GM15510 (cell line): Measurements from ENCODE around the gene KRTAP10-2.

Source experiments
- POLR2A ChIP-seq: IDR thresholded peaks from 3 replicates; pipeline ENCODE4 v1.6.1; 2011; ENCODE audit warnings: borderline replicate concordance; ENCODE audit not compliant: insufficient read length; ENCODE audit errors: extremely low read depth

Gene KRTAP10-2

DNA sequence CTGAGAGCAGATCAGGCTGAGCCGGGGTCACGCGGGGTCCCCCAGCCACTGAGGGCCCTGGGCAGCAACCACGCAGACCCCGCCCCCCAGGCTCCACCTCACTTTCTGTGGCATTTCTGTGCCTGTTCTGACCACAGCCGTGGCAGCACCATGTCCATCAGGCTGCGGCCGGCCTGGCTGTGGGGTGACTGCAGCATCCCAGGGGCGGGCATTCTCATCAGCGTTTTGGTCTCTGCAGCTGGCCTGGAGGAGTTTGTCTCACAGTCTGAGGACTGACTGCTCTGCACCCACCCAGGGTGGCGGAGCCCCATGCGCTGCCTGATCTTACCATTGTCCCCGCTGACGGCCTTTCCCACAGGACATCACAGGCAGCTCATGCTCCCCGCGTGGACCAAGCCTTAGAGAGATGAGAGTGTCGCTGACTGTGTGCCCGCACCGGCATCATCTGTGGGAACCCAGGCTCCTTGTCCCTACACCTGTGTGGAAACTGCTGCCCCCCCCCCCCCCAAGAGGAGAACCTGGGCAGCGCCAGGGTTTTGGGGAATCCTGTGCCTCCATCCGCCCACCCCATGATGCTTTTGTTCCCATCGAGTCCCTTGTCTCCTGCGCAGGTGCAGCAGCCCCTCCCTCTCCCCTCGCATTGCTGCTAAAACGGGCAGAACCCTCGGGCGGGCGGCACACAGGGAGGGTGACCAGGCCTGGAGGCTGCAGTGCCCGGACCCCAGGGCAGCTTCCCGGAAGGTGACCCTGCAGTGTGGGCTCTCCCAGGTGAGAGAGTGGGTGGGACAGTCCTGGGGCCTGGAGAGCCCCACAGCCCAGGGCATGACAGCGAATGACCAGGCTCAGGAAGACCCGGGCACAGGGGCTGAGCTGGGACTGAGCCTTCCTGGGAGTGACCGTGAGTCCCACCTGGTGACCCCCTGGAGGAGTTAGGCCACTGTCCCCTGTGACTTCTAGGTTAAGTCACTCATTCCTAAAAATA, 13.1 kb downstream of the KRTAP10-2 start:
- no peak for TF ChIP-seq POLR2A

- no peak for TF ChIP-seq POLR2A
These were observed 15.3 kb downstream of the KRTAP10-2 start for GRCh38 chr21:44535963-44536362.

GRCh38 chr21:44534688-44535087, 16.6 kb downstream of the KRTAP10-2 start:
- no peak for TF ChIP-seq POLR2A

GRCh38 chr21:44533891-44534627, 17.2 kb downstream of the KRTAP10-2 start:
- TF ChIP-seq POLR2A = no peak

GRCh38 chr21:44533121-44533890, 18.0 kb downstream of the KRTAP10-2 start:
- no peak for TF ChIP-seq POLR2A

DNA sequence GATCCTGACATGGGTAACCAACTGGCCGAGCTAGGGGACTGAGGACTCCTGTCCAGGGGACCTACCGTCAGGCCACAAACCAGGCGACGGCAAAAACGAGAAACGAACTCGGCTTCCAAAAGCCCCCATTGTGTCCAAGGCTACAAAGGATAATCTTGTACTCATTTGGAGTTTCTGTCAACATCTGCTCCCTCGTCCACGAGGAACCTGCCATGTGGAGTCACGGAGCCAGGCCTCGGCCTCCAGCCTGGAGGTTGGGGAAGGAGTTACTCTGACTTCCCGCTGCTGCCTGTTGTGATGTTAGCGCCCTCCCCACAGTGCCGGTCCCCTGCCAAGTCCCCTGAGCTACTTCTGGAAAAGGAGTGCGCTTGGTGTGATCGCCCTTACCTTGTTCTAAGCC, 18.6 kb downstream of the KRTAP10-2 start:
- no peak for TF ChIP-seq POLR2A

GRCh38 chr21:44531606-44532564, 19.4 kb downstream of the KRTAP10-2 start:
- no peak for TF ChIP-seq POLR2A

DNA sequence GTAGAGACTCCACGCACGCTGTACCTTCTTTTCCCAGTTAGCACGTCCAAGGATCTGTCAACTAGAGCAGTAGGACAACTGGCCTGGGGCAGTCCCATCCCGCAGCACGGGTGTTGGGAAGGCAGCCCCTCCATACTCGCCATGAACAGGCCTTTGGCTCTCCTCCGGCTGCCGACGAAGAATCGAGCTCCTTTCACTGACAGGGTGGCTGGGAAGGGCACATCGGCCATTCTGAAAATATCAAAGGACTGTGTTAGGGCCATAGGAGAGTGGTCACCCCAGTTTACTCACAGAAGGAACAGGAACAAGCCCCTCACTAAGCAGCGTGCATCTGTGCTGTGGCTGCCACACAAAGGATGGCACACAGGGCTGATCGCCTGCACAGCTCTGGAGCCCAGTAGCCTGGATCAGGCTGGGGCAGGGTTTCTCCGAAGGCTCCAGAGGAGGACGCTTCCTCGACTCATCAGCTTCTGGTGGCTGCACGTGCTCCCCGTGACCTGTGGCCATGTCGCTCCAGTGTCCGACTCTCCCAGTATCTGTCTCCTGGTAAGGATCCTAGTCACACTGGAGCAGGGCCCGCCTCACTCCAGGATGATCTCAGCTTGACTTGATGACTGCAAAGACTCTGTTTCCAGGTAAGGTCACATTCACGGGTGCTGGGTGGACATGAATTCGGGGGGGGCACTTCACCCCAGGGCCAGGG, 20.3 kb downstream of the KRTAP10-2 start:
- no peak for TF ChIP-seq POLR2A

DNA sequence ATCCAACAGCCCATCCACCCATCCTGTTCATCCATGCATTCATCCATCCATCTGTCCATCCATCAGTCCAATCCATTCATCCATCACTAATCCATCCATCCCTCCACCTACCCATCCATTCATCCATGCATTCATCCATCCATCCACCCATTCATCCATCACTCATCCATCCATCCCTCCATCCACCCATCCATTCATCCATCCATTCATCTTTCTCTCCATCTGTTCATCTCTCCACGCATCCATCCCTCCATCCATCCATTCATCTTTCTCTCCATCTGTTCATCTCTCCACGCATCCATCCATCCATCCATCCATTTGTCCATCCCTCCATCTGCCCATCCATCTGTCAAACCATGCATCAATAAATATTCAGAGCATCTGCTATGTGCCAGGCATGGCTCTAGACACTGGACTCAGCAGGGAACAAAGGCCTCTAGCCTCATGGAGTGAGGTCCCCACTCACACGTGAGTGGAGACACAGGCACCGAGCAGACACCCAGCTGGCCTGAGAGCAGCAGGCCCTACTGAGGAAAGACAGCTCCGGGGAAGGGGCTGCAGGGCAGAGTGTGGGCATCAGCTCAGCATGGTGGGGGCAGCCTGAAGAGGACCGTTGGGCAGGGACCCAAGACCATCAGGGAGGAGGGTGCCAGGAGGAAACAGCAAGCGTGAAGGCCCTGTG, 20.9 kb downstream of the KRTAP10-2 start:
- no peak for TF ChIP-seq POLR2A

GRCh38 chr21:44529503-44530125, 21.7 kb downstream of the KRTAP10-2 start:
- TF ChIP-seq POLR2A = no peak

DNA sequence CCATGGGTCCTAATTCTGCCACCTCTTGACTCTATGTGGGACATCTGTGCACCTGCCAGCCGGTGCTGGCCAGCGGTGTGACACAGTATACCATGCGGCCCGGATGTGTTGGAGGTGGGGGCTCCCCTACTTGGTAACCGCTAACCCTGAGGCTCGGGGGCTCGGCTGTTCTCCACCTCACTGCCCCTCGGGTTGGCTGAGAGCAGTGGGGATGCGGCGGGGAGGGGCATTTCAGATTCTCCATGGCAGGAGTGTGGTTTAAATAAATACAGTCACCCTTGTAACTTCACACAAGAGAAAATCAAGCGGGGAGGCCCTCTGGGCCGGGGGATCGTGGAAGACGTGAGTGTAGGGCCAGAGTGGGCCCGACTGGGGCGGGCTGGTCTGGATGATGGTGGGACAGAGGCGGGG, 22.3 kb downstream of the KRTAP10-2 start:
- no peak for TF ChIP-seq POLR2A

- no peak for TF ChIP-seq POLR2A
These were observed 22.7 kb downstream of the KRTAP10-2 start for GRCh38 chr21:44528634-44528995.
